ENCODE results near the gene BOD1L1.
"Not testable (repeated sequence)": the region's sequence is repeated elsewhere in the genome, so short reads cannot be mapped to it uniquely, and the experiment has no call there.

BOD1L1 gene

DNA sequence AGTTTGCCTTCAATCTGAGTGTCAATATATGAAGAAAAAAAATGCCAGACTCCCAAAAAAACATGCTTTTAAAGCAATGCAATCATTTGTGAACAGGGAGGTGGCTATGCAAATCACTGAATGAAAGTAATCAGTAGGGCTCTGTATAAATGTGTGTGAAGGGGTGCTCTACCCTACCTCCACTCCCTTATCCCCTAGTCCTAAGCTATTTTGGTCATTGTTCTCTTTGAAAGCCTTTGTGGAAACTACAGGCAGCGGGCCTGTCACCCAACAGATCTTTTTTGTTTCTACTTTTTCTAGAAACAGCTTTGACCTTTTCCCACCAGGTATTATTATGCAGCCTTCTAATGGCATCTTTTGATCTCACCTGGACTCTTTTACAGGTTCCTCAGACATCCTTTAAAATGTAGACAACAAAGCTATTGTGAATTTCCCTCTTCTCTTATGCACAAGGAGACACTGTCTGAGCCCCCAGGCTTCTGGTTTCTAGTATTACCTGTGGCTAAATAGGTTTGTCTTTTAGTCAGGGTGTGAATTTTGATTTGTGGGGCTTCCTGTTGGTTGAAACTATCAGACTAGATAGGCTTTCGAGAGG is 9.2 kb downstream of the BOD1L1 start:
- no peak for DNase-seq

DNA sequence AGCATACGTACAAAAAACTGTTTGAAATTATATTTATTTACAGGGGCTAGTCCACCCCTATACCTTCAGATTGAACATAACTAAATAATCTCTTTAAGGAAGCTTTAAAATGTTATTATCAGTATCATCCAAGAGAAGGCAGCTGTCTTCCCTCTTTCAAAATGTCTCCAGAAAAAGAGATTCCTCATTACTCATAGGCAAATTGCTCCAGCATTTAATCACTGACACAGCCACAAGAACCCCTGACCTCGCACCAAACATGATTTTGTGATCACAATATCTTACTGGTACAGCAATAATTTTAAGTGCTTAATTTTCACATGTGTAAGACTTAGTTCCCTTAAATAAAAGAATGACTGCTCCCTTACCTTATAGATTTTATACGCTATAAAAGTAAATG is 9.7 kb downstream of the BOD1L1 start:
- DNase-seq = no peak

DNA sequence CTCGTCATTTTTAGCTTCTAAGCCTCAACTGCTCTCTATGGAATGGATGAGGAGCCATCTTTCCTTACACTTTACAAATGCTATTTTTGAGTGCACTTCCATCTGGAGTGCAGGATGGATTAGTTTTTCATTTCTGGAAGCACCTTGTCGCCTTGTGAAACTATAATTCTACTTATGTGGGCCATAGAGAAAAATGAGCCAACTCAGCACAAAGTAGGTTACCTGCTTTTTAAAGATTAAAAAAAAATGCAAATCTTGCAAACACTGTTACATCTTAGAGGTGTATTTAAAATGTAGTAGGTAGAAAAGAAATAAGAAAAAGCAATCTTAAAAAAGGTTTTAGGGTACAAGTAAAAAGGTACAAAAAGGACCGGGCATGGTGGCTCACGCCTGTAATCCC is 10.9 kb downstream of the BOD1L1 start:
- no peak for DNase-seq

DNA sequence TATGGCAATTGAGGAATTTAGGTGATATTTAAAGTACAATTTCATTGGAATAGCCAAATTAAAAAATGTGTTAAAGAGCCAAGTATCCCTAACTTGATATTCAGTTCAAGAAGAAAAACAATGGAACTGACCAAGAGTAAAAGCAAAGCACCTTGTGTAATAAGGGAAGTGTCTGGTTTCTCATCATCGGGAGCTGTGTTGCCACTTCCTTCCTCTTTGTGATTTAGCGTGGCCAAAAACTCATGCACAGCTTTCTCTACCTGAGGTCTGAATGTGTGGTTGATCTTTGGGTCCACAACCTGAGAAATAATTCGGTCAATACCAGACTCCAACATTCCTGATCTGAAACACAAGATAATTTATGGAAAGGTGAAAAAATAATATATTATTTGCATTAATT is 12.4 kb downstream of the BOD1L1 start:
- no peak for DNase-seq

DNA sequence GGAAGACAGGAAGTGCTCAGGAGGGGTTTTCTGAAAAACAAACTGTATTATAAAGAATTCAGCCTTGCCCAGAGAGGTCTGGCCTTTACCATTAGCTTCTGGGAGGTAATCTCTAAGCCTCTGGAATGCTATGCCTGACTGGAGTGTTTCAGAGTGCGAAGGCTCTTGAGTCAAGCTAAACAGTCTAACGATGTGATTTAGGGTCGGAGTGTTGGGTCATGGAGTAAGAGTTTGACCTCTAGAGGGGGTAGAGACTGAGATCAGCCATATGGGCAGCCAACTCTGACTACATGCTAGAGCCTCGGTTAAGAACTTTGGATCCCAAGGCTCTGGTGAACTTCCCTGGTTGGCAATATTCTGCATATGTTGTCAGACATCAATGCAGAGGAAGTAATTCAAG is 15.0 kb downstream of the BOD1L1 start:
- no peak for DNase-seq

DNA sequence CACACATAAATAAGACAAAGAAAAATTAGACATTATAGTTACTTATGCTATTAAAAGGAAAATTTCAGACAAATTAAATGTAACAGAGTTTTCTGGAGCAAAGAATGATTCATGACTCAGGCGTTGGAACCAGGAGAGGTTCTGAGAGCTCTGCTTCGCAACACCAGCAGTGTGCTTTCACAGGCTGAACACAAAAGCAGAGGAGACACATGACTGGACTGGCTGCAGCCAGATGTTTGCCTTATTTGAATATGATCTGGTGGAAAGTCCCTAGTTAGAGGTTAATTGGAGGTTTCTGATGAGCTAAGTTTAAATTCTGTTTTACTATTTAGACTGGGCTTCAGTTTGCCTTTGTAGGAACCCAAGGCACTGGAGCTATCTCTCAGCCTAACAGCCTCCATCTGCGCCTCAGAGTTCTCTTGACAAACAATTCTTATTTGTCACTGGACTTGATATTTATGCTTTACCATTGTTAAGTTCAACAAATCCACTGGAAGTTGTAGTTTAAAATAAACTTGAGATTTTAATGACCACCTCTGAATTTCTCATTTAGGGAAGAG is 16.2 kb downstream of the BOD1L1 start:
- no peak for DNase-seq

DNA sequence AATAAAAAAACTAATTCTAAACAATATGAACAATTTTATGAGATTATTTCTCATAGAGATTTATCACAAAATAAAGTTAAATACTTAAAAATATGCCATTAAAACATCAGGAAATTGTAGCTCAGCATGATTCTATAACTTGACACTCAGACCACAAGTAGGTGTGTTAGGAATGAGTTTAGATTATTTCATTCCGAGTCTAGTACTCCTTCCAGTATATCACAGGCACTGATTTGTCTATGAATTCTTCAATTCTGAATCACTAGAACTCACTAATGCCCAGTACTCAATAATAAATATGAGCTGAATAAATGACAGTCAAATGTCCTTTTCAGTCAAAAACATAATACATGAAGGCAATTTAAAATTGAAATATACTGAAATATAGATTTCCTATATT is 22.2 kb downstream of the BOD1L1 start:
- no peak for DNase-seq

DNA sequence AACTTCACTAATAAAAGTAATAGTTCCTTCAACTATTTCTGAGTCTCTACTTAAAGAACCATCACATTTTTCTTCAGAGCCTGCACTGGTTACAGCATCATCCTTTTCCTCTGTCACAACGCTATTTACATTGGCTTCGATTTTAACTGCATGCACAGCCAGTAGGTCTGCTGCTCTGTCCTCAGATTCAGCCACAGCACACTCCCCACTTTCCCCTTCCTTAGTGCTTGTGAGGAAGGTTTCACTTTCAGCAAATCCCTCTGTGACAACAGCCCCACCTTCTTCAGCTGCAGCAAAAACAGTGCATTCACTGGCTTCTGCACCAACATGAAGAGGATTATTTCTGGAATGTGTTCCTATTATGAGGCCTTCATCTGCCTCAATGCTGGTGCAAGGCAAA is 25.7 kb downstream of the BOD1L1 start:
- no peak for DNase-seq

DNA sequence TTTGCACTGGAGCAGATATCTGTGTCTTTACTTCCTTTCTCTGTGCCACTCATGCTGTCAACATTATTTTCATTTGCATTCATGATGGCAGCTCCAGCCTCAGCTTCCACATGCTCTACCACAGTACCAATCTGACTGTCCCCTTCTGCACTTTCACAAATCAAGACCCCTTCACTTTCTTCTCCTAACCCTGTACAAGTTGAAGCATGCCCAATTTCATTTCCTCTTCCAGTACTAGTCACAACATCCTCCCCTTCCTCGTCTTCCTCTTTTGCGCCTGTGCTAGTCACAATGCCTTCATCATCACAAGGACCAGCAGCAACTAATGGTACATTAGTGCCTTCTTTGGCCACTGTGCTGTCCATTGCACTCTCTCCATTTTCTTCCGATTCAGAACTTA is 26.5 kb downstream of the BOD1L1 start:
- no peak for DNase-seq

DNA sequence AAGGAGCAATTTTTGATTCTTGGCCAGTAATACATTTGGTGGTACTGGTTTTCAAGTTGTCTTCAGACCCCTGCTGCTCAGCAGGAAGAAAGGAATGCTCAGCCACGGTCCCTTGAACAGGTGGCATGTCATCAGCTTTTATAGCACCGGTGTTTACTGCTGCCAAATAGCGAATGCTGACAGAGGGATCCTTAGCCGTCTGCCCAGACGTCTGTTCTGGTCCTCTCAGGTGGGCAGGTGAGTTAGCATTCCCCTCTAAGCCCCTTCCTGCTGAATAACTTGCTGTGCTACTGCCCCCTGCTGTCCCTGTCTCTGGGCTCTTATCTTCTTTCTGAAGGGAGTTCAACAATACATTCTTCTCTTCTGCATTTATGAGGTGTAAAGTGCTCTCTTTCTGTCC is 28.4 kb downstream of the BOD1L1 start:
- no peak for DNase-seq

DNA sequence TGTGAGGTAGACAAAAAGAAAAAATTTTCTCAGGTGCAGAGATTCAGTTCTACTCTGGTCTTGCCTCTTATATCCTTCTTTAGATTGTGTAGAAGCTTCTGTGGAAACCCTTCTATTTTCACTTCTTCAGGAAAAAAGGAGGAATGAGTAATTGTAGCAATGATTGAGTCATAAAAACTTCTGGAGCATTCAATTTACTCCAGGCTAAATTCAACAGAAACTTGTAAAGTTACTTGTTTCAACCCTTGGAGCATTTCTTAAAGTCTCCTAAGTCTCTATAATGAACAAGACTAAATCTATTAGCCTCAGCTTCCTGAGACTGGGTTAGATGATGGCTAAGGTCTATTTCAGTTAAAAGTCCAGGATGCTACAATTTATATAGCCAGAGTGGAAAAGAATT is 29.9 kb downstream of the BOD1L1 start:
- DNase-seq = no peak

DNA sequence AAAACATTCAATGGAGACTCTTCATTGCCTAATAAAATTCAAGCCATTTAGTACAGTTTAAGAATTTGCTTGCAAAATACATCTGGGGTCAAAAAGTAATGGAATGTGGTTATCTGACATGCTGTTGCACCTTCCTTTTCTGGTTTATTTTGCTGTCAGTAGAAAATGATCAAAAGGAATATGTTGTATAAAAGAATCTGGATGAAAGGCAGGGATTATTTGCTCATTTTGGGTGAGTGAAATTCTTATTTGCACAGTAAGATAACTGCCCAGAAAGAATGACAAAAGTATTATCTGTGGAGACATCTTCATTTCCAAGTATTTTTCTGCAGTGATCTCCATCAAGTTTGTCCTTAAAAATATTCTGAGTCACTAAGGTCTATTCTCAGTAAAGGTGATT is 30.4 kb downstream of the BOD1L1 start:
- no peak for DNase-seq

DNA sequence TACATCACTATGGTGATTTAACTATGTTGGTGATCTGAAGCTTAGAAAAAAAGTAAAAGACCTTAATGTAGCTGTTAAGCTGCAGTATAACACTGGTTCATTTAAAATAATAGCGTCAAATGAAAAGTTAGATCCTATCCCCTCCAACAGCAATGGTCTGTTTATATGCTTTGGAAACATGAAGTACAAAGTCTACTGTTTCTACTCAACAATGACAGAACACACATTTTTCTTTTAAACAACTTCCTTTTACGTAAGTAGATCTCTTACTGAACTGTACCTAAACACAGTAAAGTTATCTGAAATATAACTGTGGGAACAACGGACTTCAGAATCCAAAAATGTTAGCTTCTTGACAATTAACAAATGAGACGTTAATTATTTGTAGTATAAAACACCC is 35.3 kb downstream of the BOD1L1 start:
- no peak for DNase-seq

DNA sequence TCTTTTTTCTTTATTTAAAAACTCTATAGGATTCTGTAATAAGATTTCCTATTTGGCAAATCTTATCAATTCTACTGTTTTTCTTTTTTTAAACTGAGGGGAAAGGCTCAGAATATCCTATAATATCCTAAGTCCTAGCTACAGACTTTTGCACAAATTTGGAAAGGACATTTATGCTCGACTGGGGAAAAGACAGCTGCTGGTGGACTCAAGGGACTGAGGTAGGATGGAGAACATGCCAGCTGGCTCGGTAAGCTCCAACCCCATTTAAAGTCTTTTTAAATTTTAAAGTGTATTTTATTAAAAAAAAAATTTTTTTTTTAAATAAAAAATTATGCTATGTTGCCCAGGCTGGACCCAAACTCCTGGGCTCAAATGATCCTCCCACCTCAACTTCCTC is 36.8 kb downstream of the BOD1L1 start:
- DNase-seq = no peak

DNA sequence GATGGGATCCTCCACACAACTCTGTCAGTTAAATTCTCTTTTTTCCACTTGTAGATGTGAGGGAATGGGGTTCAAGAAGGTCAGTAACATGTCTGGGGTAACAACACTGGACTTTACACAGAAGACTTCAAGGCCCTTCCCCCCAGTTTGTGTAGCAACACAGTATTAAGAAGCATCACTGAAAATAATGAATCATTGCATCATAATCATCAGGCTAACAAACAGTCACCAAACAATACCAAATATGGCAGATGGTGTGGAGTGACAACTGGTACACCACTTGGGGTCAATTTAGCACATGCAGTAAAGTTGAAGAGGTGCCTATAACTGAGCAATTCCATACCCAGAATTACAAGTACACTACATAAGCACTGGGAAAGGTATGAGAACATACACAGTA is 38.6 kb downstream of the BOD1L1 start:
- DNase-seq = no peak

DNA sequence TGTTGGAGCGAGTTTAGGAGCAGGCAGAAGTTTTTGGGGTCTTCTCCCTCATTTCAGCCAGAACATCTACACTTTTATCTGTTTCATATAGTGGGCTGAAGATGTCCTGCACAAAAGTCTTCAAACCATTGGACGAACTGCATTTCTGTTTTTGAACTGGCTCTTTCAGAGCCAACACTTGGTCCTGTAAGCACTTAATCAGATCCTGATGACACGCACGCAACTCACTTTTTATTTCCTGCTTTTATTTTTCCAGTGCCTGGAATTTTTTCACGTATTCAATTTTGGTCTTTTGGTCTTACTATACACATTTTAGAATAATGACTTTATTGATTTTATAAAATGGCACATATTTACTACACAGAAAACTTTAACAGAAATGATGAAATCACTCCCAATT is 43.0 kb downstream of the BOD1L1 start:
- no peak for DNase-seq

DNA sequence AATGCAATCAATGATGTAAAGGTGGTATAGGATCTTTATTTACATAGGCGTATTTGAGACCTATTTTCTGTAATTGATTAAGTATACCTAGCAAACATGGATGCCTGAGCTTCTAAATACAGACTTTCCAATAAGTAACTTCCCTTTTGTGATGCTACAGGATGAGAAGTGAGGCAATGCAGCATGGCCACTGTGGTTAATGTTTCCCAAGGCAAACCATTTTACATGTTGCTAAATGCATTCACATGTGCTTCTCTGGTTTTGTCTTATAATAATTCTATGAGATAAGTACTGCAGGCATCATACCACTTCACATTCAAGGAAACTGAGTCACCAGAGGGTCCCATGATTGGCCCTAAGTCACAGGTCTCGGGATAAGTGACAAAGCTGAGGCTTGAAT is 47.5 kb downstream of the BOD1L1 start:
- DNase-seq = no peak

DNA sequence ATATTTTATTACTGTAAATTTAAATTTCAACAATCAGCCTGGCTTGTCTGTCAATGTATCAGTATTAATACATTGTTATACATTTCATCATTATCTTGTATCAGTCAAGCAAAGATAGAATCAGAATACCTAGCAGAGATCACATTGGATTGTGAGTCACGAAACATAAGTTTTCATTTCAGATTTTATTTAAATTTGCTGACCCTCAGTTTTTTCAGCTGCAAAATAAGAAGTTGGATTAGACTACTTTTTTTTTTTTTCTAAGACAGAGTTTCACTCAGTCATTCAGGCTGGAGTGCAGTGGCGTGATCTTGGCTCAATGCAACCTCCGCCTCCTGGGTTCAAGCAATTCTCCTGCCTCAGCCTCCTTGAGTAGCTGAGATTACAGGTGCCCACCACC is 49.9 kb downstream of the BOD1L1 start:
- DNase-seq = no peak

DNA sequence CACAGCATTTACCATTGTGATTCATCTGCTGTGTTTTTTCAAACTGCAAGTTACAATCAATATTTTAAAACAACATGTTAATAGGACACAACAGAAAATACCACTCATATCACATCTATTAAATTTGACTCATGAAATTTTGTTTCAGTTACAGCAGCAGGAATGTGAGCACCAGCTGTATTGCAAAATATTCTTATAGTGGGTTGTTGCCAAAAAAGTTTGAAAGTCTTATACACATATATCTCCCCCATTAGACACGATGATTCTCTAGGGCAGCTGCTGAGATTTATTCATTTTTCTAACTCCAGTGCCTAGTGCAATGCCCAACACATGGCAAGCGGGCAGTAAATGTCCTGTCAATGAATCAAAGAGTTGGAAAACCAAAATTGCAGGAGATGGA is 56.6 kb downstream of the BOD1L1 start:
- DNase-seq = no peak

DNA sequence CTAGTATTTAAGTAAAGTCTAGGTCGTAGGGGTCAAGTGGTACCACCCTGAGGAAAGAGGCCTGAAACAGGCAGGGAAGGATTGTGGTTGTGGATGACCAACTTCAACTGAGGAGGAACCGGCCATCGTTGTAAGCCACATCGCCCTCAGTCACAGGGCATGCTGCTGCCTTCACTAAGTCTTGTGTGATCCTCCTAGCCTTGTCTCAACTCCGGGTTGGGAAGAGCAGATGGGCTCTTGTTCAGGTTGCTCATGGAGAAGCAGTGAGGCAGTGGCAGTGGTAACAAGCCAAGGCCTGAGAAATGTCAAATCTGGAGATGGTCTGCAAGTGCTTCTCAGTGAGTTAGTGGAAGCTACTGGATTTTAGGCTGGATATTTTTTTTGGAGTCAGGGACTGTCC is 60.4 kb downstream of the BOD1L1 start:
- DNase-seq = no peak

DNA sequence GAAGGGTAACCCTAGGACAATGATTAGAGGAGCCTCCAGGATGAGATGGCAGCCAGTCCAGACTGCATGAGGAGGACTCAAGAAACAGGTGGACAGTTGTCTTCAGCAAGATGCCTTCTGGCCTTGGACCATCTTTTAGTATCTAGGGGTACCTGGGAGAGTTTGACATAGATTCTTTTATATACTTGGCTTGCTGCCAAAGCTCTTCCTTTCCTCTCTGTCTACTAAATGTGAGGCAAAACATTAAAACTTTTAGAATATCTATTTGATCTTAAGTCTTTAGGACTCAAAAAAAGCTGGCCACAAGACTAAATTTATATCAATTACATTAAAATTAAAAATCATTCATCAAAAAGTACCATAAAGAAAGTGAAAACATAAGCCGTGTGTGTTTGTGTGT is 64.6 kb downstream of the BOD1L1 start:
- DNase-seq = no peak

DNA sequence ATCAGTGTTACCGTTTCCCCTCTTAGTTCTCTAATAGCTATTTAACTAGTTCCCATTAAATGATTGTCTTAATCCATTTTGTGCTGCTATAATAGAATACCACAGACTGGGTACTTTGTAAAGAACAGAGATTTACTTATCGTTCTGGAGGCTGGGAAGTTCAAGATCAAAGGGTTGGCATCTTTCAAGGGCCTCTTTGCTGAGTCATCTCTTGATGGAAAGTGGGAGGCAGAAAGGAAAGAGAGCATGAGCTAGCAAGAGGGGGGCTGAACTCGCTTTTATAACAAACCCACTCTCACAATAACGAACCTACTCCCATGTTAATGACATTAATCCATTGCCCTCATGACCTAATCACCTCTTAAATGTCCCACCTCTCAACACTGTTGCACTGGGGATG is 65.9 kb downstream of the BOD1L1 start:
- DNase-seq = no peak

DNA sequence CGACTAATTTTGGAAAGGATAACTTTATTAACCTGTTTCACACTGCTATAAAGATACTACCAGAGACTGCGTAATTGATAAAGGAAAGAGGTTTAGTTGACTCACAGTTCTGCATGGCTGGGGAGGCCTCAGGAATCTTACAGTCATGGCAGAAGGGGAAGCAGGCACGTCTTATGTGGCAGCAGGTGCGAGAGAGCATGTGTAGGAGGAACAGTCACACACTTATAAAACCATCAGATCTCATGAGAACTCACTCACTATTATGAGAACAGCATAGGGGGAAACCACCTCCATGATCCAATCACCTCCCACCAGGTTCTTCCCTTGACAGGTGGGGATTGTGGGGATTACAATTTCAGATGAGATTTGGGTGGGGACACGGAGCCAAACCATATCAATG is 67.4 kb downstream of the BOD1L1 start:
- not testable (repeated sequence) for DNase-seq

DNA sequence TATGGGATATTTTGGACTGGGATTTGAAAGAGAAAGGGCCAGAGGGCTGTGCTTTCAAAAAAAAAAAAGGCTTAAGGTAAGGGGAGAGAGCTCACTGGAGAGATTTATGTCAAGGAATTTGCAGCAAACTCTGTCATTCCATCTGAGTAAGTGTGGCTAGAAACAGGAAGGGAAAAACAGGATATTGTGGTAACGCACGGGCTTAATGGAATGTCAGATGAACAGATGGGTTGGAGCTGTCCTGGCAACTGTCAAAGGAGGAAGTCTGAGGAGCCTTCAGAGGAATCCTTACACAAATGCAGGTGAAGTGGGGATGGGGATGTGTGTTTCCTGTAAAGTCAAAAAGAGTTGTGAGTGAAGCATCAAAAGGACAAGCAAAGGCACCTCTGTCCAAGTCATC is 68.1 kb downstream of the BOD1L1 start:
- DNase-seq = no peak

DNA sequence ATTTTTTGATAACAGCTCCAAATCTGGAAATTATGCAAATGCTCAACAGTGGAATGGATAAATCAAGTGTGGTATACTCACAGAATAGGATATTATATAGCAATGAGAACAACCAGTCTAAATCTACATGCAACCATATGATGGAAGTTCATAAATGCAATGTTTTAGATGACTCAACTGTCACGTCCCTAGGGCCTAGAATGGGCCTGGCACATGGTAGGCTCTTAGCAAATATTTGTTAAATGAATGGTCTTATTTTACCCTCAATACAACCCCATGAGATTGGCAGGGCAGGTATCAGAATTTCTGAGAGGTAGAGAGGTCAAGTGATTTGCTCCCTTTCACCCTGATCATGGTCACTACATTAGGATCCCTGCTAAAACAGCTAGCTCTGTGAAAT is 68.6 kb downstream of the BOD1L1 start:
- DNase-seq = no peak

DNA sequence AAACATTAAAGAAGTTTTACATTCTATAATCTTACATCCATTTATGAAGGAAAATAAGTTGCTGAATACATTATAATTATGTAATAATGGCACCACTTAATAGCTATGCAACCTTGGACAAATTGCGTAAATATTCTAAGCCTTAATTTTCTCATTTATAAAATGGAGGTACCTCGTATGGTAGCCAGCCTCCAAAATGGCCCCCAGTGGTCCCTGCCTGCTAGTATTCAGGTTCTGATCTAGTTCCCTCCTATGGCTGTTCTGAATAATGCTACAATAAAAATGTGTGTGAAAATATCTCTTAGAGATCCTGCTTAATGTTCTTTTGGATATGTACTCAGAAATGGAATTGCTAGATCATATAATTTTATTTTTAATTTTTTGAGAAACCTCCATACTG is 72.2 kb downstream of the BOD1L1 start:
- DNase-seq = no peak

Data from right forelimb (tissue), 1 donor.